Lung (tissue), 12 donors: Measurements from ENCODE around the gene EIF4G2. TPM values are rescaled to one million over a fixed set of nuclear protein-coding genes. Genes with fewer than 3 reads are reported as not detected.

Experiments
- ATAC-seq: fragments of 200-7000 bp; cut with Tn5 transposase; one replicate; pipeline ENCODE4 v1.9.1; 2020; ENCODE audit warnings: moderate number of reproducible peaks; ENCODE audit not compliant: insufficient read depth, low FRiP score
- DNase-seq, 3 donors: peaks; one replicate each; pipeline ENCODE4 v3.0.0-alpha.2; 2013 to 2017
- H3K27ac ChIP-seq, 2 donors: one replicate each; pipeline ENCODE4 v1.5.1; 2013; ENCODE audit warnings: mild to moderate bottlenecking in 2 of 2, moderate library complexity in 2 of 2, control low read depth in 1 of 2, inconsistent platforms in 1 of 2, low read depth in 1 of 2, low read length in 1 of 2
- H3K27me3 ChIP-seq, 3 donors: one replicate each; pipeline ENCODE4 v1.5.1; 2013; ENCODE audit warnings: low read length in 2 of 3; ENCODE audit not compliant: control insufficient read depth in 3 of 3, insufficient read depth in 3 of 3
- H3K36me3 ChIP-seq, 4 donors: one replicate each; pipeline ENCODE4 v1.5.1; 2013; ENCODE audit warnings: low read length in 4 of 4, mild to moderate bottlenecking in 1 of 4, moderate library complexity in 1 of 4; ENCODE audit not compliant: control insufficient read depth in 4 of 4, insufficient read depth in 4 of 4
- H3K4me1 ChIP-seq, 5 donors: one replicate each; pipeline ENCODE4 v1.5.1; 2013; ENCODE audit warnings: low read length in 5 of 5, mild to moderate bottlenecking in 2 of 5, moderate library complexity in 1 of 5; ENCODE audit not compliant: control insufficient read depth in 5 of 5, insufficient read depth in 5 of 5
- H3K4me3 ChIP-seq: one replicate; pipeline ENCODE4 v1.5.1; 2013; ENCODE audit warnings: mild to moderate bottlenecking, control low read depth, moderate library complexity
- H3K9ac ChIP-seq, 2 donors: one replicate each; pipeline ENCODE4 v1.5.1; 2013; ENCODE audit warnings: low read length in 2 of 2, control low read depth in 1 of 2; ENCODE audit not compliant: insufficient read depth in 1 of 2
- H3K9me3 ChIP-seq, 4 donors: one replicate each; pipeline ENCODE4 v1.5.1; 2013; ENCODE audit warnings: low read length in 3 of 4, mild to moderate bottlenecking in 1 of 4, moderate library complexity in 1 of 4; ENCODE audit not compliant: control insufficient read depth in 4 of 4, insufficient read depth in 3 of 4
- WGBS, 2 donors: extraction: QIAGEN DNeasy Blood & Tissue Kit; methylation state at CpG; one replicate each; pipeline ENCODE4 v1.1.7; 2013; 5-methylcytosine and 5-hydroxymethylcytosine counted together
- polyA plus RNA-seq, 2 donors: library from polyadenylated mRNA; stranded (reverse); fragments of 200-250 nt; gene quantifications; one replicate each; pipeline ENCODE4 v1.2.1, GENCODE V29; 2013
- total RNA-seq, 2 donors: library from RNA; depleted of rRNA in 1 of 2; stranded (reverse); fragments of >200 nt in 1 of 2; gene quantifications; one replicate each; pipeline ENCODE4 v1.2.1, GENCODE V29; 2014 to 2021
- TF ChIP-seq, protein P1 (sequence below): IDR thresholded peaks from 2 replicates; pipeline ENCODE4 v1.5.1; 2012; ENCODE audit warnings: mild to moderate bottlenecking; ENCODE audit errors: control extremely low read depth, extremely low read depth
- donor health status: control.
- donor health status: control.
- donor health status: Bipolar disorder and iron deficiency.
- donor health status: healthy.
- donor health status: DM: yes; HTN: yes; CAD: no.

The EIF4G2 gene
- total and polyA plus RNA-seq, 4 donors, result 189 to 932 (median 538) TPM

DNA sequence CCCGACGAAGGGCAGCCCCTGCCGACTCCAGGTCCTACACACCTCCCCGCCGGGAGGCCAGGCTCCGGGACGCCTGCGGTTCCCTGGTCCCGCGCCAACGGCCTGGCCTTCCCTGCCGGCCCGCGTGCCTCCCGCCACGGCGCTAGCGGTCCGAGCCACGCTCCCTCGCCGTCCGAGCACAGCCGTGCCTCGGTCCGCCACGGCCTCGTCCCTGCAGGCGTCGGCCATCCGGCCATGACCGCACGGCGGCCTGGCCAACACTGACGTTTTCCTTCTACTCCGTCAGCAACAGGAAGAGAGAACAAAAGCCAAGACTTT, 532 bp downstream of the EIF4G2 start:
- Histone ChIP-seq H3K4me1 (peaks cover 2 to 27% (median 22%) of the 10 kb centered on the region in 5 donors), H3K9me3 (no peaks in the 10 kb centered on the region), H3K4me3 (peak overlapping the region; percentile 99), H3K36me3 (peaks cover 13 to 50% (median 33%) of the 10 kb centered on the region in 4 donors), H3K27me3 (no peaks in the 10 kb centered on the region), H3K9ac (peak overlapping the region; percentile 90 to 97), H3K27ac (peak overlapping the region; percentile 99)
- TF ChIP-seq, protein P1, sequence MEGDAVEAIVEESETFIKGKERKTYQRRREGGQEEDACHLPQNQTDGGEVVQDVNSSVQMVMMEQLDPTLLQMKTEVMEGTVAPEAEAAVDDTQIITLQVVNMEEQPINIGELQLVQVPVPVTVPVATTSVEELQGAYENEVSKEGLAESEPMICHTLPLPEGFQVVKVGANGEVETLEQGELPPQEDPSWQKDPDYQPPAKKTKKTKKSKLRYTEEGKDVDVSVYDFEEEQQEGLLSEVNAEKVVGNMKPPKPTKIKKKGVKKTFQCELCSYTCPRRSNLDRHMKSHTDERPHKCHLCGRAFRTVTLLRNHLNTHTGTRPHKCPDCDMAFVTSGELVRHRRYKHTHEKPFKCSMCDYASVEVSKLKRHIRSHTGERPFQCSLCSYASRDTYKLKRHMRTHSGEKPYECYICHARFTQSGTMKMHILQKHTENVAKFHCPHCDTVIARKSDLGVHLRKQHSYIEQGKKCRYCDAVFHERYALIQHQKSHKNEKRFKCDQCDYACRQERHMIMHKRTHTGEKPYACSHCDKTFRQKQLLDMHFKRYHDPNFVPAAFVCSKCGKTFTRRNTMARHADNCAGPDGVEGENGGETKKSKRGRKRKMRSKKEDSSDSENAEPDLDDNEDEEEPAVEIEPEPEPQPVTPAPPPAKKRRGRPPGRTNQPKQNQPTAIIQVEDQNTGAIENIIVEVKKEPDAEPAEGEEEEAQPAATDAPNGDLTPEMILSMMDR, result no peak
- ATAC-seq (peak; percentile 1), DNase-seq (no peak)
- WGBS, 2 donors, result 0% methylated on average over 30 to 36 of the region's 36 CpGs

DNA sequence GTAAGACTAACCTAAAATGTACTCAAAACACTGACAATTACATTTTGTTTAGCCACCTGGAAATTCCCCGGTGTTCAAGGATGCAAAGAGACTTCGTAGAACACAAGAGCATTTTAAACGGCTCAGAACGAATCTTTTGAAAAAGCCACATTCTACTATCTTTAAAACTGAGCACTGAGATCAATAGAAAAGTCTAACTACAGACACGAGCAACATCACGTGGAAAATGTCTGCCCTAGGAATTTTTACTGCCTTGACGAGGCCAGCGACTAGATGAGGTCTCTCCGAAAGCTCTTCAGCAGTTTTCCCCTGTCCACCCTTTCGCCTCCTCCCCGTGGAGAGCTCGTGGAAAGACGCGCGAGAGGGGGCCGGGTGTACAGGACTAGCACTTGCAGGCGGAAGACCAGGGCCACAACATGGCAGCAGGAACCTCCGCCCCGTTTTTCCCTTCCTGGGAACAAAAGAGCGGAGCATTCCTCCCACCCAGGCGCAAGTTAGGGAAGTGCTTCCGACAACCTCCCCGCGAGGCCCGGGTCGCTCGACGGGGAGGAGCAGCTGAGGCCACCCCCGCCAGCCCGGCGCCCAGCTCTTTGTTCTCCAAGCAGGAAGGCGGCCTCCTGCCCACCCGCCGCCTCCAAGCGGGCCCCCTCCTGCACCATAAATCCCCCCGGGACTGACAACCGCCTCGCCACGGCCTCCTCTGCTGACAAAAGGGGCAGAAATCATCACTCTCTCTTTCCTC, 1.1 kb downstream of the EIF4G2 start:
- DNase-seq (peak; percentile 66 to 70 (median 67)), ATAC-seq (peak; percentile 22)
- Histone ChIP-seq H3K9me3 (no peaks in the 10 kb centered on the region), H3K9ac (peak overlapping the region; percentile 90 to 97), H3K4me3 (peak overlapping the region; percentile 99), H3K36me3 (peaks cover 15 to 56% (median 39%) of the 10 kb centered on the region in 4 donors), H3K4me1 (peaks cover 2 to 28% (median 23%) of the 10 kb centered on the region in 5 donors), H3K27me3 (no peaks in the 10 kb centered on the region), H3K27ac (peak overlapping the region; percentile 99)
- WGBS, 2 donors, result 0% methylated on average over 36 to 39 of the region's 39 CpGs
- TF ChIP-seq, protein P1, result no peak

GRCh38 chr11:10806206-10806605, 2.5 kb downstream of the EIF4G2 start:
- peaks cover 21 to 70% (median 52%) of the 10 kb centered on the region in 4 donors for H3K36me3 ChIP-seq

More at GRCh38 chr11:10806206-10806605, 2.5 kb downstream of the EIF4G2 start:
- no peak for DNase-seq
- Histone ChIP-seq H3K27ac (no peak overlapping the region), H3K9me3 (no peaks in the 10 kb centered on the region), H3K4me3 (no peak overlapping the region), H3K9ac (peak overlapping the region in 1 of 2 donors; percentile 97), H3K4me1 (peaks cover 2 to 28% (median 23%) of the 10 kb centered on the region in 5 donors), H3K27me3 (no peaks in the 10 kb centered on the region)
- ATAC-seq, result no peak
- 78 to 86% methylated on average over 4 of the region's 4 CpGs for WGBS, 2 donors
- TF ChIP-seq, protein P1, result no peak
